Measurements from ENCODE around the gene WDR83. TPM values are rescaled to one million over a fixed set of nuclear protein-coding genes. Genes with fewer than 3 reads are reported as not detected.

Gene WDR83
- total and polyA plus RNA-seq, 10 of the 15 experiments (the other 5 are each of a cell fraction or from before 2014, with no cell fraction given), result 0.58 to 17.7 (median 10.8) TPM

DNA sequence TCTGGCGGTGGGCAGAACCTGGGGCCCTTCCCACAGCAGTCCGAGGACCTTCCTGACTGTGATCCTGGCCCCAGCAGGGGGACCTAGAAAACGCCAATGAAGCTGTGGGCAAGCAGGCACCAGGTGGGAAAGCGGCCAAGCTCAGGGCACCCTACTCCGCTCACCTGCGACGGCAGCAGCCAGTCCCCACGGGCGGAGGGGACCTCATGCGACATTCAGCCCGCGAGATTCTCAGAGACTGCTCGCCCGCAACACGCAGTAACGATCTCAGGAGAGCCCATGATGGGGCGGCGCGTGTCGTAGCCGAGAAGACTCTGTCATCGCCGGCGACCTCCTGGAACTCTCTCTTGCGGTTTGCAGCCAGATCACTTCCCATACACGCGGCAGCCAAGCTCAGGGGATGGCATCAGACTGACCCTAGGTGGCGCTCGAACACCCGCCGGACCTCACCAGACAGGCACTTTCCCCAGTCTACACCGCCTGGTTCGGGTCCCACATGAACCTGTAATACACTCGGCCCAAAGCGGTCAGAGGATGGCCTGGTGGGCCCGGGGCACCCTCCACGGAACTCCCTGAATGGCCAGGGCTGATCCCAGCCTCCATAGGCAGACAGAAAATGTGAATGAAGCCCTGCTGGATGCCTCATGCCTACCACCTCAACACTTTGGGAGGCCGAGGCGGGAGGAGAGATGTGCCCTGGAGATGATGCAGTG lies 26.6 kb upstream of the WDR83 start (continued):
- TF ChIP-seq, protein P1, sequence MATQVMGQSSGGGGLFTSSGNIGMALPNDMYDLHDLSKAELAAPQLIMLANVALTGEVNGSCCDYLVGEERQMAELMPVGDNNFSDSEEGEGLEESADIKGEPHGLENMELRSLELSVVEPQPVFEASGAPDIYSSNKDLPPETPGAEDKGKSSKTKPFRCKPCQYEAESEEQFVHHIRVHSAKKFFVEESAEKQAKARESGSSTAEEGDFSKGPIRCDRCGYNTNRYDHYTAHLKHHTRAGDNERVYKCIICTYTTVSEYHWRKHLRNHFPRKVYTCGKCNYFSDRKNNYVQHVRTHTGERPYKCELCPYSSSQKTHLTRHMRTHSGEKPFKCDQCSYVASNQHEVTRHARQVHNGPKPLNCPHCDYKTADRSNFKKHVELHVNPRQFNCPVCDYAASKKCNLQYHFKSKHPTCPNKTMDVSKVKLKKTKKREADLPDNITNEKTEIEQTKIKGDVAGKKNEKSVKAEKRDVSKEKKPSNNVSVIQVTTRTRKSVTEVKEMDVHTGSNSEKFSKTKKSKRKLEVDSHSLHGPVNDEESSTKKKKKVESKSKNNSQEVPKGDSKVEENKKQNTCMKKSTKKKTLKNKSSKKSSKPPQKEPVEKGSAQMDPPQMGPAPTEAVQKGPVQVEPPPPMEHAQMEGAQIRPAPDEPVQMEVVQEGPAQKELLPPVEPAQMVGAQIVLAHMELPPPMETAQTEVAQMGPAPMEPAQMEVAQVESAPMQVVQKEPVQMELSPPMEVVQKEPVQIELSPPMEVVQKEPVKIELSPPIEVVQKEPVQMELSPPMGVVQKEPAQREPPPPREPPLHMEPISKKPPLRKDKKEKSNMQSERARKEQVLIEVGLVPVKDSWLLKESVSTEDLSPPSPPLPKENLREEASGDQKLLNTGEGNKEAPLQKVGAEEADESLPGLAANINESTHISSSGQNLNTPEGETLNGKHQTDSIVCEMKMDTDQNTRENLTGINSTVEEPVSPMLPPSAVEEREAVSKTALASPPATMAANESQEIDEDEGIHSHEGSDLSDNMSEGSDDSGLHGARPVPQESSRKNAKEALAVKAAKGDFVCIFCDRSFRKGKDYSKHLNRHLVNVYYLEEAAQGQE (IDR thresholded peaks at IDR 0.05; ENCODE audit: low read depth, low read length), result no peak
- TF ChIP-seq, protein P2, sequence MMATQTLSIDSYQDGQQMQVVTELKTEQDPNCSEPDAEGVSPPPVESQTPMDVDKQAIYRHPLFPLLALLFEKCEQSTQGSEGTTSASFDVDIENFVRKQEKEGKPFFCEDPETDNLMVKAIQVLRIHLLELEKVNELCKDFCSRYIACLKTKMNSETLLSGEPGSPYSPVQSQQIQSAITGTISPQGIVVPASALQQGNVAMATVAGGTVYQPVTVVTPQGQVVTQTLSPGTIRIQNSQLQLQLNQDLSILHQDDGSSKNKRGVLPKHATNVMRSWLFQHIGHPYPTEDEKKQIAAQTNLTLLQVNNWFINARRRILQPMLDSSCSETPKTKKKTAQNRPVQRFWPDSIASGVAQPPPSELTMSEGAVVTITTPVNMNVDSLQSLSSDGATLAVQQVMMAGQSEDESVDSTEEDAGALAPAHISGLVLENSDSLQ (IDR thresholded peaks at IDR 0.05), result peak; percentile 25; the same call in 1 of the 2 replicates
- TF ChIP-seq LARP7 (IDR thresholded peaks at IDR 0.05), result peak; percentile 68; the same call in 1 of the 2 replicates
- peak; percentile 51; the same call in 1 of the 2 replicates for TF ChIP-seq RAD21 (IDR thresholded peaks at IDR 0.05; ENCODE audit: insufficient read depth, low read depth, low read length)
- no peak for TF ChIP-seq NFYA (IDR thresholded peaks at IDR 0.05; ENCODE audit: borderline replicate concordance, low read depth, low read length)
- TF ChIP-seq, protein P3, sequence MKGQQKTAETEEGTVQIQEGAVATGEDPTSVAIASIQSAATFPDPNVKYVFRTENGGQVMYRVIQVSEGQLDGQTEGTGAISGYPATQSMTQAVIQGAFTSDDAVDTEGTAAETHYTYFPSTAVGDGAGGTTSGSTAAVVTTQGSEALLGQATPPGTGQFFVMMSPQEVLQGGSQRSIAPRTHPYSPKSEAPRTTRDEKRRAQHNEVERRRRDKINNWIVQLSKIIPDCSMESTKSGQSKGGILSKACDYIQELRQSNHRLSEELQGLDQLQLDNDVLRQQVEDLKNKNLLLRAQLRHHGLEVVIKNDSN (IDR thresholded peaks at IDR 0.05; ENCODE audit: borderline replicate concordance, extremely low read length, insufficient read depth, low read depth, low read length), result no peak
- TF ChIP-seq BHLHE40 (IDR thresholded peaks at IDR 0.05; ENCODE audit: borderline replicate concordance in 1 of 2, low read depth in 2 of 2, low read length in 1 of 2), result peak; percentile 31 to 56; a peak in 3 of 4 replicates
- no peak for TF ChIP-seq NRF1 (conservative IDR thresholded peaks at IDR 0.05; ENCODE audit: low read depth, low read length)
- TF ChIP-seq ATF7 (IDR thresholded peaks at IDR 0.05; ENCODE audit: low read depth), result no peak; the same call in 1 of the 2 replicates
- peak; percentile 60; the same call in 1 of the 2 replicates for TF ChIP-seq SPI1 (IDR thresholded peaks at IDR 0.05; ENCODE audit: borderline replicate concordance, insufficient read depth, low read depth, low read length)
- TF ChIP-seq, protein P4, sequence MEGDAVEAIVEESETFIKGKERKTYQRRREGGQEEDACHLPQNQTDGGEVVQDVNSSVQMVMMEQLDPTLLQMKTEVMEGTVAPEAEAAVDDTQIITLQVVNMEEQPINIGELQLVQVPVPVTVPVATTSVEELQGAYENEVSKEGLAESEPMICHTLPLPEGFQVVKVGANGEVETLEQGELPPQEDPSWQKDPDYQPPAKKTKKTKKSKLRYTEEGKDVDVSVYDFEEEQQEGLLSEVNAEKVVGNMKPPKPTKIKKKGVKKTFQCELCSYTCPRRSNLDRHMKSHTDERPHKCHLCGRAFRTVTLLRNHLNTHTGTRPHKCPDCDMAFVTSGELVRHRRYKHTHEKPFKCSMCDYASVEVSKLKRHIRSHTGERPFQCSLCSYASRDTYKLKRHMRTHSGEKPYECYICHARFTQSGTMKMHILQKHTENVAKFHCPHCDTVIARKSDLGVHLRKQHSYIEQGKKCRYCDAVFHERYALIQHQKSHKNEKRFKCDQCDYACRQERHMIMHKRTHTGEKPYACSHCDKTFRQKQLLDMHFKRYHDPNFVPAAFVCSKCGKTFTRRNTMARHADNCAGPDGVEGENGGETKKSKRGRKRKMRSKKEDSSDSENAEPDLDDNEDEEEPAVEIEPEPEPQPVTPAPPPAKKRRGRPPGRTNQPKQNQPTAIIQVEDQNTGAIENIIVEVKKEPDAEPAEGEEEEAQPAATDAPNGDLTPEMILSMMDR (IDR thresholded peaks at IDR 0.05 in 2 of 3, conservative IDR thresholded peaks at IDR 0.05 in 1 of 3; ENCODE audit: control insufficient read depth in 2 of 3, extremely low read depth in 1 of 3, insufficient read depth in 1 of 3, low read depth in 3 of 3, low read length in 3 of 3), result peak; percentile 74 to 93 (median 89); a peak in 5 of 6 replicates
- no peak for TF ChIP-seq EP300 (IDR thresholded peaks at IDR 0.05; ENCODE audit: borderline replicate concordance in 1 of 2, control insufficient read depth in 1 of 2, low read depth in 2 of 2, low read length in 2 of 2)
- peak; percentile 41; the same call in 1 of the 2 replicates for TF ChIP-seq MXI1 (IDR thresholded peaks at IDR 0.05; ENCODE audit: low read depth, low read length)
- TF ChIP-seq ZNF217 (IDR thresholded peaks at IDR 0.05), result no peak
- peak; percentile 35 for TF ChIP-seq MYC (IDR thresholded peaks at IDR 0.05; ENCODE audit: insufficient read depth, insufficient read length, insufficient replicate concordance, low read length, severe bottlenecking)
- TF ChIP-seq JUND (IDR thresholded peaks at IDR 0.05; ENCODE audit: low read depth, low read length), result no peak
- peak; percentile 55; the same call in 1 of the 2 replicates for TF ChIP-seq YY1 (IDR thresholded peaks at IDR 0.05; ENCODE audit: low read depth, low read length)
- peak; percentile 94 for TF ChIP-seq RUNX3 (IDR thresholded peaks at IDR 0.05; ENCODE audit: low read length)
- TF ChIP-seq ASH2L (IDR thresholded peaks at IDR 0.05; ENCODE audit: borderline replicate concordance, low read depth), result no peak
- TF ChIP-seq IKZF1 (conservative IDR thresholded peaks at IDR 0.05), result peak; percentile 68
- TF ChIP-seq ZBED1 (IDR thresholded peaks at IDR 0.05; ENCODE audit: borderline replicate concordance), result no peak
